Measurements from ENCODE around the gene GALNT7.
"Not testable (repeated sequence)": the region's sequence is repeated elsewhere in the genome, so short reads cannot be mapped to it uniquely, and the experiment has no call there.

Gene GALNT7

GRCh38 chr4:173181848-173182247 lies 13.2 kb downstream of the GALNT7 start:
- Histone ChIP-seq H3K27ac (no peak overlapping the region), H3K36me3 (no peaks in the 10 kb centered on the region), H3K9me3 (ENCODE audit: severe bottlenecking) (no peaks in the 10 kb centered on the region), H3K27me3 (ENCODE audit: insufficient read depth, low read depth, severe bottlenecking) (no peaks in the 10 kb centered on the region), H3K4me3 (ENCODE audit: low read depth, low read length) (no peak overlapping the region)
- DNase-seq = no peak
- TF ChIP-seq, protein P1, sequence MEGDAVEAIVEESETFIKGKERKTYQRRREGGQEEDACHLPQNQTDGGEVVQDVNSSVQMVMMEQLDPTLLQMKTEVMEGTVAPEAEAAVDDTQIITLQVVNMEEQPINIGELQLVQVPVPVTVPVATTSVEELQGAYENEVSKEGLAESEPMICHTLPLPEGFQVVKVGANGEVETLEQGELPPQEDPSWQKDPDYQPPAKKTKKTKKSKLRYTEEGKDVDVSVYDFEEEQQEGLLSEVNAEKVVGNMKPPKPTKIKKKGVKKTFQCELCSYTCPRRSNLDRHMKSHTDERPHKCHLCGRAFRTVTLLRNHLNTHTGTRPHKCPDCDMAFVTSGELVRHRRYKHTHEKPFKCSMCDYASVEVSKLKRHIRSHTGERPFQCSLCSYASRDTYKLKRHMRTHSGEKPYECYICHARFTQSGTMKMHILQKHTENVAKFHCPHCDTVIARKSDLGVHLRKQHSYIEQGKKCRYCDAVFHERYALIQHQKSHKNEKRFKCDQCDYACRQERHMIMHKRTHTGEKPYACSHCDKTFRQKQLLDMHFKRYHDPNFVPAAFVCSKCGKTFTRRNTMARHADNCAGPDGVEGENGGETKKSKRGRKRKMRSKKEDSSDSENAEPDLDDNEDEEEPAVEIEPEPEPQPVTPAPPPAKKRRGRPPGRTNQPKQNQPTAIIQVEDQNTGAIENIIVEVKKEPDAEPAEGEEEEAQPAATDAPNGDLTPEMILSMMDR (IDR thresholded peaks at IDR 0.05; ENCODE audit: low read depth, low read length) = no peak

GRCh38 chr4:173182403-173182802 lies 13.8 kb downstream of the GALNT7 start:
- Histone ChIP-seq H3K9me3 (ENCODE audit: severe bottlenecking) (no peaks in the 10 kb centered on the region), H3K27ac (no peak overlapping the region), H3K4me3 (ENCODE audit: low read depth, low read length) (no peak overlapping the region), H3K27me3 (ENCODE audit: insufficient read depth, low read depth, severe bottlenecking) (no peaks in the 10 kb centered on the region), H3K36me3 (no peaks in the 10 kb centered on the region)
- TF ChIP-seq, protein P1 (IDR thresholded peaks at IDR 0.05; ENCODE audit: low read depth, low read length) = no peak
- no peak for DNase-seq

DNA sequence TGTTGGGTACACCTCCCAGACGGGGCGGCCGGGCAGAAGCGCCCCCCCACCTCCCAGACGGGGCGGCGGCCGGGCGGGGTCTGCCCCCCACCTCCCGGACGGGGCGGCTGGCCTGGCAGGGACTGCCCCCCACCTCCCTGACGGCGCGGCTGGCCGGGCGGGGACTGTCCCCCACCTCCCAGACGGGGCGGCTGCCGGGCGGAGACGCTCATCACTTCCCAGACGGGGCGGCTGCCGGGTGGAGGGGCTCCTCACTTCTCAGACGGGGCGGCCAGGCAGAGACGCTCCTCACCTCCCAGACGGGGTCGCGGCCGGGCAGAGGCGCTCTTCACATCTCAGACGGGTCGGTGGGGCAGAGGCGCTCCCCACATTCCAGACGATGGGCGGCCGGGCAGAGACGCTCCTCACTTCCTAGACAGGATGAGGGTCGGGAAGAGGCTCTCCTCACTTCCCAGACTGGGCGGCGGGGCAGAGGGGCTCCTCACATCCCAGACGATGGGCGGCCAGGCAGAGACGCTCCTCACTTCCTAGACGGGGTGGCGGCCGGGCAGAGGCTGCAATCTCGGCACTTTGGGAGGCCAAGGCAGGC lies 15.1 kb downstream of the GALNT7 start:
- not testable (repeated sequence) for H3K27me3 ChIP-seq (ENCODE audit: insufficient read depth, low read depth, severe bottlenecking); H3K9me3 ChIP-seq (ENCODE audit: severe bottlenecking); H3K27ac ChIP-seq; H3K4me3 ChIP-seq (ENCODE audit: low read depth, low read length); H3K36me3 ChIP-seq; DNase-seq

DNA sequence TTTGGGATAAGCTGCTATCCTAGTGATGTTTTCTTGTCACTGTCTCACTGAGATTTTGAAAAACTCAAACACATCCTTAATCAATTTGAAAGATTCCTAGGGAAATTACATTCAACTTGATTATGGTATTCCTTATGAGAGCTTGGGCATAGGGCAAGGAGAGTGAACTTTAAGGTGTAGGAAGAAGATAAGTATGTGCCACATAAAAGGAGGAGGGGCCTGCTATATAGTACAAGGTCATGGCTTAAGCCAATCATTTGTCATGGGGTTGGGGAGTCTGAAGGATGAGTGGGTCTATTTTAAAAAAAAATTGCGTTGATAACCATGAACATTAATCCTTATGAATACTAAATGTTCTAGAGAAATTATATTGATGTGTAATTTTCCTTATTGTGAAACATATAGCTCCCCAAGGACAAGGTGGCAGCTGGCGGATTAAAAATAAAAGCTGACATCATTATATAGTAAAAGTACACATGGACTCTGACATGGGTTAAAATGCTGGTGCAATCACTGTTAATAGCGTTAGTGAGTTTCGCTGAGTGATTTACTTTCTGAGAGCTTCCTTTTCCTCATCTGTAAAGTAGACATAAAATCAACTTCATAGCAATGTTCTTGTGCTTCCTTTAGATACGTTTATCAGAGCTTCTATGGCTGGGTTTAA lies 17.4 kb downstream of the GALNT7 start:
- TF ChIP-seq, protein P1 (IDR thresholded peaks at IDR 0.05; ENCODE audit: low read depth, low read length) = no peak
- Histone ChIP-seq H3K9me3 (ENCODE audit: severe bottlenecking) (no peaks in the 10 kb centered on the region), H3K27me3 (ENCODE audit: insufficient read depth, low read depth, severe bottlenecking) (no peaks in the 10 kb centered on the region), H3K27ac (no peak overlapping the region), H3K4me3 (ENCODE audit: low read depth, low read length) (no peak overlapping the region), H3K36me3 (no peaks in the 10 kb centered on the region)
- DNase-seq = no peak

- Histone ChIP-seq H3K27me3 (ENCODE audit: insufficient read depth, low read depth, severe bottlenecking) (no peaks in the 10 kb centered on the region), H3K27ac (no peak overlapping the region), H3K9me3 (ENCODE audit: severe bottlenecking) (no peaks in the 10 kb centered on the region), H3K4me3 (ENCODE audit: low read depth, low read length) (no peak overlapping the region), H3K36me3 (no peaks in the 10 kb centered on the region)
- TF ChIP-seq, protein P1 (IDR thresholded peaks at IDR 0.05; ENCODE audit: low read depth, low read length) = no peak
- DNase-seq = no peak
Observed at GRCh38 chr4:173187732-173188131, 19.1 kb downstream of the GALNT7 start.

DNA sequence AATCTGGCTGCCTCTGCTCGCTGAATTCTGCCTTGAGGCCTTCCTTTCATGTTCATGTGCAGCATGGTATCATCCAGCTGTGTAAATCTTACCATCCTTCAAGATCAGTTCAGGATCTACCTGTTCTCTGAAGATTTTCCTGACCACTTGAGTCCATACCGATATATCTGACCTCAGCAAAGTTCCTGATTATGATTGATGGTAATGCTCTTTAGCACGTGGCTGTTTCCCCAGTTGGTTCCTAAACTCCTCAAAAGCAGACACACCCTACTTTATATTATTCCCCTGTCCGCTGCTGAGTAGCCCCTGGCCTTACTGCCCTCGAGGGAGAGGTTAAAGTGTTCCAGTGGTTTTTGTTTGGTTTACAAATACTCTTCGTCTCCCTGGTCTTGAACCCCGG lies 20.0 kb downstream of the GALNT7 start:
- H3K36me3 ChIP-seq = no peaks in the 10 kb centered on the region
- no peaks in the 10 kb centered on the region for H3K27me3 ChIP-seq (ENCODE audit: insufficient read depth, low read depth, severe bottlenecking)
- no peak overlapping the region for H3K27ac ChIP-seq
- TF ChIP-seq, protein P1 (IDR thresholded peaks at IDR 0.05; ENCODE audit: low read depth, low read length) = no peak
- DNase-seq = no peak
- H3K4me3 ChIP-seq (ENCODE audit: low read depth, low read length) = no peak overlapping the region
- H3K9me3 ChIP-seq (ENCODE audit: severe bottlenecking) = no peaks in the 10 kb centered on the region
